CD4-positive, CD25-positive, alpha-beta regulatory T cell (primary cell): ENCODE measurements around the gene MS4A14. TPM values are rescaled to one million over a fixed set of nuclear protein-coding genes. Genes with fewer than 3 reads are reported as not detected.

Experiments used
- ATAC-seq, 2 donors: fragments of 150-1000 bp; cut with Tn5 transposase; one replicate each; pipeline ENCODE4 v1.10.0; 2021; ENCODE audit warnings: low read depth in 2 of 2, moderate number of reproducible peaks in 2 of 2, moderate library complexity in 1 of 2
- DNase-seq, 3 donors: peaks; one replicate each; pipeline versions ENCODE4 v3.0.0 to v3.0.0-alpha.2; 2012 to 2022; ENCODE audit warnings: mixed read lengths in 1 of 3
- H3K27ac ChIP-seq: one replicate; pipeline ENCODE4 v1.7.0; 2013; ENCODE audit warnings: mild to moderate bottlenecking, low read length; ENCODE audit not compliant: insufficient read depth, poor library complexity, severe bottlenecking
- H3K27me3 ChIP-seq: one replicate; pipeline ENCODE4 v1.7.0; 2013; ENCODE audit warnings: low read length; ENCODE audit not compliant: control insufficient read depth, insufficient read depth
- H3K36me3 ChIP-seq: one replicate; pipeline ENCODE4 v1.7.0; 2013; ENCODE audit warnings: mild to moderate bottlenecking, low read length, moderate library complexity; ENCODE audit not compliant: control insufficient read depth, insufficient read depth
- H3K4me1 ChIP-seq: 2 replicates; pipeline ENCODE4 v1.7.0; 2013; ENCODE audit warnings: mild to moderate bottlenecking, low read length; ENCODE audit not compliant: insufficient read depth, control insufficient read depth, poor library complexity, severe bottlenecking
- H3K4me3 ChIP-seq: one replicate; pipeline ENCODE4 v1.7.0; 2013; ENCODE audit warnings: low read depth, mild to moderate bottlenecking, low read length, moderate library complexity
- H3K9me3 ChIP-seq, 2 experiments: 1 replicate in 1 of 2; 2 replicates in 1 of 2; pipeline ENCODE4 v1.7.0; 2013; ENCODE audit warnings: low read length in 2 of 2, mild to moderate bottlenecking in 1 of 2, moderate library complexity in 1 of 2; ENCODE audit not compliant: control insufficient read depth in 2 of 2
- H3K27ac Mint-ChIP-seq, 3 donors: one replicate each; pipeline ENCODE4 v1.8.0; 2020 to 2022; ENCODE audit warnings: mild to moderate bottlenecking in 3 of 3, mixed read lengths in 3 of 3, moderate library complexity in 2 of 3
- H3K27me3 Mint-ChIP-seq: one replicate; pipeline ENCODE4 v1.8.0; 2022; ENCODE audit warnings: mild to moderate bottlenecking, mixed read lengths
- H3K36me3 Mint-ChIP-seq: one replicate; pipeline ENCODE4 v1.8.0; 2020; ENCODE audit warnings: mixed read lengths
- H3K4me1 Mint-ChIP-seq, 4 donors: one replicate each; pipeline ENCODE4 v1.8.0; 2020 to 2022; ENCODE audit warnings: mixed read lengths in 4 of 4, mild to moderate bottlenecking in 1 of 4
- H3K4me3 Mint-ChIP-seq, 4 donors: one replicate each; pipeline ENCODE4 v1.8.0; 2020 to 2022; ENCODE audit warnings: mild to moderate bottlenecking in 4 of 4, mixed read lengths in 4 of 4, moderate library complexity in 3 of 4
- H3K9me3 Mint-ChIP-seq, 7 donors: one replicate each; pipeline ENCODE4 v1.8.0; 2020 to 2022; ENCODE audit warnings: mixed read lengths in 7 of 7, mild to moderate bottlenecking in 3 of 7, moderate library complexity in 2 of 7
- polyA plus RNA-seq, 4 donors: library from polyadenylated mRNA; unstranded; fragments of 300-500 nt; fragmentation: Illumina TruSeq; gene quantifications; one replicate each; pipeline ENCODE4 v1.2.3, GENCODE V29; 2021
- total RNA-seq: library from RNA; stranded (reverse); gene quantifications from one replicate; pipeline ENCODE4 v1.2.3, GENCODE V29; 2022

The MS4A14 gene
- total and polyA plus RNA-seq, 5 donors from 2014 or later = not detected

- no peak overlapping the region for H3K4me3 Mint-ChIP-seq
- H3K27me3 ChIP-seq = no peaks in the 10 kb centered on the region
- H3K36me3 Mint-ChIP-seq = no peaks in the 10 kb centered on the region
- no peak overlapping the region for H3K4me3 ChIP-seq
- no peak for DNase-seq
- no peak overlapping the region for H3K27ac Mint-ChIP-seq
- no peaks in the 10 kb centered on the region for H3K4me1 ChIP-seq
- H3K9me3 ChIP-seq = no peaks in the 10 kb centered on the region
- H3K27ac ChIP-seq = no peak overlapping the region
- no peak for ATAC-seq
- H3K4me1 Mint-ChIP-seq = no peaks in the 10 kb centered on the region
- no peaks in the 10 kb centered on the region for H3K36me3 ChIP-seq
- peaks cover 0 to 1% (median 0%) of the 10 kb centered on the region in 7 donors for H3K9me3 Mint-ChIP-seq
- peaks cover 7% of the 10 kb centered on the region for H3K27me3 Mint-ChIP-seq
Observed at GRCh38 chr11:60371854-60372253, 24.4 kb upstream of the MS4A14 start.

DNA sequence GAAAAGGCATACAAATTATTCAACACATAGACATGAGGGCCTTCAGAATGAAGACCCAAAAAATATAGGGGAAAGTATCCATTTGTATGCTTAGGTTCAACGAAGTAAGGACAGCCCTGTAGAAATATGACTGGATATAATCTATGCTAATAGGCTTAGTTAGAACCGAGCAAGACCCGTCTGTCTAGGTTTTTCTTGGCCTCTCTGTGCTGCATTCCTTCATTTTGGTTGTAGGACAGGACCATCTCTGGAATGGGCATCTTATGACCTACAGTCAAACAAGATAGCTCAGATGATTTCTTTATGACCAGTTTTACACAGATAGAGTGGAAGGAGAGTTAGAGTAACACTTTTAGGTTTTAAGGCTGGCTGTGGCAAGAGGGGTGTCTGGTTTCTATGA lies 23.5 kb upstream of the MS4A14 start:
- H3K4me1 Mint-ChIP-seq = no peaks in the 10 kb centered on the region

GRCh38 chr11:60375316-60375715 lies 20.9 kb upstream of the MS4A14 start:
- ATAC-seq (no peak), DNase-seq (no peak)
- Mint-ChIP-seq H3K9me3 (peaks cover 0 to 1% (median 0%) of the 10 kb centered on the region in 7 donors), H3K36me3 (no peaks in the 10 kb centered on the region), H3K4me3 (no peak overlapping the region), H3K27ac (no peak overlapping the region), H3K4me1 (peaks cover 0 to 4% (median 3%) of the 10 kb centered on the region in 4 donors), H3K27me3 (peaks cover 18% of the 10 kb centered on the region)
- no peaks in the 10 kb centered on the region for H3K36me3 ChIP-seq
- H3K27me3 ChIP-seq = peaks cover 2% of the 10 kb centered on the region
- no peak overlapping the region for H3K4me3 ChIP-seq
- no peak overlapping the region for H3K27ac ChIP-seq
- H3K9me3 ChIP-seq = no peaks in the 10 kb centered on the region
- no peaks in the 10 kb centered on the region for H3K4me1 ChIP-seq

More for the DNA sequence above, 23.5 kb upstream of the MS4A14 start:
- no peak overlapping the region for H3K4me3 Mint-ChIP-seq
- H3K36me3 ChIP-seq = no peaks in the 10 kb centered on the region
- peaks cover 0 to 1% (median 0%) of the 10 kb centered on the region in 7 donors for H3K9me3 Mint-ChIP-seq
- H3K9me3 ChIP-seq = no peaks in the 10 kb centered on the region
- H3K27me3 ChIP-seq = no peaks in the 10 kb centered on the region
- H3K27me3 Mint-ChIP-seq = peaks cover 7% of the 10 kb centered on the region
- H3K4me3 ChIP-seq = no peak overlapping the region
- ATAC-seq (no peak), DNase-seq (no peak)
- no peak overlapping the region for H3K27ac Mint-ChIP-seq
- H3K27ac ChIP-seq = no peak overlapping the region
- H3K4me1 ChIP-seq = no peaks in the 10 kb centered on the region
- no peaks in the 10 kb centered on the region for H3K36me3 Mint-ChIP-seq

GRCh38 chr11:60376601-60377000 lies 19.7 kb upstream of the MS4A14 start:
- H3K27me3 Mint-ChIP-seq = peaks cover 22% of the 10 kb centered on the region
- Histone ChIP-seq H3K4me3 (no peak overlapping the region), H3K9me3 (no peaks in the 10 kb centered on the region), H3K4me1 (no peaks in the 10 kb centered on the region), H3K27ac (no peak overlapping the region), H3K27me3 (peaks cover 2% of the 10 kb centered on the region), H3K36me3 (no peaks in the 10 kb centered on the region)
- peaks cover 0 to 1% (median 0%) of the 10 kb centered on the region in 7 donors for H3K9me3 Mint-ChIP-seq
- H3K4me1 Mint-ChIP-seq = peaks cover 0 to 4% (median 3%) of the 10 kb centered on the region in 4 donors
- no peak overlapping the region for H3K4me3 Mint-ChIP-seq
- ATAC-seq (no peak), DNase-seq (no peak)
- no peak overlapping the region for H3K27ac Mint-ChIP-seq
- no peaks in the 10 kb centered on the region for H3K36me3 Mint-ChIP-seq

DNA sequence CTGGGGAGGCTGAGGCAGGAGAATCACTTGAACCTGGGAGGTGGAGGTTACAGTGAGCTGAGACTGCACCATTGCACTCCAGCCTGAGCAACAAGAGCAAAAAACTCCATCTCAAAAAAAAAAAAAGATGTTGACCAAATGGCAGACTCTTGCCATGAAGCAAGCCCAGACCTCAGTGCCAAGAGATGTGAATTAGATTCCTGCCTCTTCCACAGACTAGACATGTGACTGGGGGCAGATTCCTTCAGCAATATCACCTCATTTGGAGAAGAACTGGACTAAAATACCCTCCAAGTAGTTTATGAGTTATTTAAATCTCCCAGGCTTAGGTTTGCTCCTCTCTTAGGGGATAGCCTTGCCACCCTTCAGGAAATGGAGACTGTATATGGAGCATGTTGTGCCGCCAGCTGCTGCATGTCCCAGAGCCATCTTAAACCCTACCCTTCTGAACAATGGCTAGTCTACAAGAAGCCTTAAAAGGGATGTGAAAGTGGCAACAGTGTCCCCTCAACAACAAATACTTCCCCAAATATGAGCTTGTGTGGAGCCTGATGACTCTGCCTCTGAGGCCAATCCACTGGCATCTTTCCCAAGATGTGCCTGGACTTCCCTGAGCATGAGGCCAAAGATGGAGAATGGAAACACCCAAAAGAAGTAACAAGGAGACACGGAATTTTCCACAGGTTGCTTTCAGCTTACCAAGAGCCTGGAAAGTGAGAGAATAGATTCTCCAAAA lies 18.7 kb upstream of the MS4A14 start:
- H3K4me1 Mint-ChIP-seq = peaks cover 0 to 4% (median 3%) of the 10 kb centered on the region in 4 donors
- peak in 1 of 2 donors; percentile 31 for ATAC-seq

DNA sequence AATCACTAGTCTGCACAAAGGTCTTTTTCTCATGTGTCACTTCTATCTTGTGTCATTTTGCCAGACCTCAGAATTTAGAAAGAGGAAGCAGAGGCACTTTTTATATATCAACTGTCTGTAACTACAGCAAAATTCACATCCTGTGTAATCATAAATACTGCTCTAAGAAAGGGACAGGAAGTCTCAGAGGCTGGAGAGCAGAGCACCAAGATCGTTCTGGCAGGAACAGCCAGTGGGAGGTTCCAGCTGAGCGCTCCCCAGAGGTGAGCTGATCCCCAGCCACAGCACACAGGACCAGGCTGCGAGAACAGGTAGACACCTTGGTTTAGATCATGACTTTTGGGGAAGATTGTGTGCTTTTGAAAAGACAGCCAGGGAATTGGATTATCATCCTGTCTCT lies 17.9 kb upstream of the MS4A14 start, which contains the start of gene MS4A7:
MS4A7 (plus strand) TSS at position 179 of the 400 bp plus-strand sequence. CDS start 4,610 bp downstream, outside the sequence.
- Mint-ChIP-seq H3K9me3 (no peaks in the 10 kb centered on the region), H3K27me3 (peaks cover 30% of the 10 kb centered on the region), H3K4me3 (no peak within 1 kb of the TSS), H3K4me1 (peaks cover 0 to 4% (median 3%) of the 10 kb centered on the region in 4 donors), H3K27ac (peak within 1 kb of the TSS in 1 of 3 donors; percentile 50), H3K36me3 (no peaks in the 10 kb centered on the region)
- no peak within 1 kb of the TSS for H3K4me3 ChIP-seq
- no peaks in the 10 kb centered on the region for H3K4me1 ChIP-seq
- H3K9me3 ChIP-seq = no peaks in the 10 kb centered on the region
- peak in 1 of 3 donors; percentile 24 for DNase-seq
- peak; percentile 34 to 52 for ATAC-seq
- peaks cover 2% of the 10 kb centered on the region for H3K27me3 ChIP-seq
- H3K36me3 ChIP-seq = no peaks in the 10 kb centered on the region
- no peak within 1 kb of the TSS for H3K27ac ChIP-seq

More for the DNA sequence above, 18.7 kb upstream of the MS4A14 start:
- Histone ChIP-seq H3K27me3 (peaks cover 2% of the 10 kb centered on the region), H3K4me1 (no peaks in the 10 kb centered on the region), H3K36me3 (no peaks in the 10 kb centered on the region), H3K4me3 (no peak overlapping the region), H3K9me3 (no peaks in the 10 kb centered on the region), H3K27ac (no peak overlapping the region)
- no peak overlapping the region for H3K4me3 Mint-ChIP-seq
- no peak overlapping the region for H3K27ac Mint-ChIP-seq
- peaks cover 30% of the 10 kb centered on the region for H3K27me3 Mint-ChIP-seq
- H3K36me3 Mint-ChIP-seq = no peaks in the 10 kb centered on the region
- no peak for DNase-seq
- H3K9me3 Mint-ChIP-seq = peaks cover 0 to 1% (median 0%) of the 10 kb centered on the region in 7 donors

DNA sequence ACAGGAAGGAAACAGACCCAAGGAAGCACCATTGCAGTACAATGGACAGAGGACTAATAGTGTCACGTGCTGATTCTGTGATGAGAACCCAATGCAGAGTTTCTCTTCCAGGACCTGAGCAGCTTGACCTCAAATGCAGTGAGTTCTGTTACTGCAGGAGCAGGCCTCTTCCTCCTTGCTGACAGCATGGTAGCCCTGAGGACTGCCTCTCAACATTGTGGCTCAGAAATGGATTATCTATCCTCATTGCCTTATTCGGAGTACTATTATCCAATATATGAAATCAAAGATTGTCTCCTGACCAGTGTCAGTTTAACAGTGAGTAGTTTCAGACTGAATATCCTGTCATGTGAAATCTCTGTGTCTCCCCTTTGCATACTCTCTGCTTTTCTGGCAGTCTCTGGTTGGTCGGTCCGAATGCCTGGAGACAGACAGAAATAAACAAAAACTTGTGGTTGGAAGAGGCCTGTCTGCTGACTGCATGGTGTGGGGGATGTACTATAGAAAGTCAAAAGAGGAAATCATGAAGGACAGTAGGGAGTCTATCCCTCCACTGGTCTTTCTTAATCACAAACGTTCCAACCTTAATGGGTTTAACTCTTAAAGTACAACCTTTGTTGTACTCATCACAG lies 6.9 kb upstream of the MS4A14 start:
- Mint-ChIP-seq H3K4me1 (no peaks in the 10 kb centered on the region), H3K36me3 (no peaks in the 10 kb centered on the region), H3K27me3 (peaks cover 9% of the 10 kb centered on the region), H3K27ac (no peak overlapping the region), H3K9me3 (peaks cover 0 to 3% (median 0%) of the 10 kb centered on the region in 7 donors), H3K4me3 (no peak overlapping the region)
- Histone ChIP-seq H3K9me3 (no peaks in the 10 kb centered on the region), H3K27me3 (peaks cover 6% of the 10 kb centered on the region), H3K36me3 (no peaks in the 10 kb centered on the region), H3K4me1 (no peaks in the 10 kb centered on the region), H3K4me3 (no peak overlapping the region), H3K27ac (no peak overlapping the region)
- no peak for DNase-seq
- peak in 1 of 2 donors; percentile 45 for ATAC-seq
